ENCODE data around the gene RAC3.

GRCh38 chr17:81984773-81985410, 46.6 kb upstream of the RAC3 start:
- TF ChIP-seq CTCF (IDR thresholded peaks at IDR 0.05; ENCODE audit: insufficient read depth, low read depth, low read length) = no peak
- TF ChIP-seq EZH2 (IDR thresholded peaks at IDR 0.05; ENCODE audit: insufficient read depth, low read length) = no peak

Data from astrocyte (in vitro differentiated cells and primary cell).